Neutrophil (primary cell): ENCODE measurements around the gene NAALAD2.

Source experiments
- H3K27ac ChIP-seq: fragments of 200-600 bp; sonication (generic); 2 replicates; pipeline ENCODE4 v1.5.1; 2016; ENCODE audit warnings: mild to moderate bottlenecking, moderate library complexity
- H3K27me3 ChIP-seq: fragments of 200-600 bp; sonication (generic); 2 replicates; pipeline ENCODE4 v1.6.0; 2016; ENCODE audit warnings: mild to moderate bottlenecking
- H3K36me3 ChIP-seq: fragments of 200-600 bp; sonication (generic); 2 replicates; pipeline ENCODE4 v1.5.1; 2017
- H3K4me1 ChIP-seq, 2 experiments: fragments of 200-600 bp in 1 of 2; sonication (generic) in 1 of 2; 1 replicate in 1 of 2; 2 replicates in 1 of 2; pipeline versions ENCODE4 v1.5.1 to v1.6.1; 2013 to 2016; ENCODE audit warnings: low read depth in 1 of 2, low read length in 1 of 2, mild to moderate bottlenecking in 1 of 2, moderate library complexity in 1 of 2; ENCODE audit not compliant: control insufficient read depth in 1 of 2, insufficient read depth in 1 of 2
- H3K4me3 ChIP-seq, 2 experiments: fragments of 200-600 bp in 1 of 2; sonication (generic) in 1 of 2; 1 replicate in 1 of 2; 2 replicates in 1 of 2; pipeline ENCODE4 v1.5.1; 2013 to 2016; ENCODE audit warnings: low read depth in 1 of 2, low read length in 1 of 2, mild to moderate bottlenecking in 1 of 2, moderate library complexity in 1 of 2
- H3K9me3 ChIP-seq: fragments of 200-600 bp; sonication (generic); 2 replicates; pipeline ENCODE4 v1.5.1; 2016
- CTCF ChIP-seq: fragments of 200-600 bp; sonication (generic); IDR thresholded peaks from 2 replicates; pipeline ENCODE4 v1.5.1; 2016; ENCODE audit warnings: antibody characterized with exemption

The NAALAD2 gene

DNA sequence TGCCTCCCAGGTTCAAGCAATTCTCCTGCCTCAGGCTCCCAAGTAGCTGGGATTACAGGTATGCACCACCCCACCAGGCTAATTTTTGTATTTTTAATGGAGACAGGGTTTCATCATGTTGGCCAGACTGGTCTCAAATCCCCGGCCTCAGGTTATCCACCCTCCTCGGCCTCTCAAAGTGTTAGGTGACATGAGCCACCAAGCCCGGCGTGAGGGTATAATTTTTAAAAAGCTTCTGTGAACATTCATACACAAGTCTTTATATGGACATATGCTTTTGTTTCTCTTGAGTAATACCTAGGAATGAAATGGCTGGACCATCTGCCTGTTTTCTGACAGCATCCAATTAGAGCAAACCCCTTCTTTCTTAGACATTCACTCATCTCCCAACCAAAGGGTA, 14.3 kb upstream of the NAALAD2 start:
- Histone ChIP-seq H3K4me3 (no peak overlapping the region), H3K4me1 (no peaks in the 10 kb centered on the region), H3K9me3 (no peaks in the 10 kb centered on the region), H3K27me3 (no peaks in the 10 kb centered on the region), H3K36me3 (no peaks in the 10 kb centered on the region), H3K27ac (no peak overlapping the region)
- TF ChIP-seq CTCF: no peak

- no peaks in the 10 kb centered on the region for H3K36me3 ChIP-seq
- no peak overlapping the region for H3K4me3 ChIP-seq
- no peak for TF ChIP-seq CTCF
- no peaks in the 10 kb centered on the region for H3K27me3 ChIP-seq
- H3K9me3 ChIP-seq: no peaks in the 10 kb centered on the region
- H3K4me1 ChIP-seq: no peaks in the 10 kb centered on the region
- H3K27ac ChIP-seq: no peak overlapping the region
Measured at GRCh38 chr11:90124371-90124770, 10.1 kb upstream of the NAALAD2 start.

- Histone ChIP-seq H3K36me3 (no peaks in the 10 kb centered on the region), H3K27ac (no peak overlapping the region), H3K27me3 (no peaks in the 10 kb centered on the region), H3K9me3 (no peaks in the 10 kb centered on the region), H3K4me1 (no peaks in the 10 kb centered on the region), H3K4me3 (no peak overlapping the region)
- no peak for TF ChIP-seq CTCF
Measured at GRCh38 chr11:90124946-90125345, 9.5 kb upstream of the NAALAD2 start.

DNA sequence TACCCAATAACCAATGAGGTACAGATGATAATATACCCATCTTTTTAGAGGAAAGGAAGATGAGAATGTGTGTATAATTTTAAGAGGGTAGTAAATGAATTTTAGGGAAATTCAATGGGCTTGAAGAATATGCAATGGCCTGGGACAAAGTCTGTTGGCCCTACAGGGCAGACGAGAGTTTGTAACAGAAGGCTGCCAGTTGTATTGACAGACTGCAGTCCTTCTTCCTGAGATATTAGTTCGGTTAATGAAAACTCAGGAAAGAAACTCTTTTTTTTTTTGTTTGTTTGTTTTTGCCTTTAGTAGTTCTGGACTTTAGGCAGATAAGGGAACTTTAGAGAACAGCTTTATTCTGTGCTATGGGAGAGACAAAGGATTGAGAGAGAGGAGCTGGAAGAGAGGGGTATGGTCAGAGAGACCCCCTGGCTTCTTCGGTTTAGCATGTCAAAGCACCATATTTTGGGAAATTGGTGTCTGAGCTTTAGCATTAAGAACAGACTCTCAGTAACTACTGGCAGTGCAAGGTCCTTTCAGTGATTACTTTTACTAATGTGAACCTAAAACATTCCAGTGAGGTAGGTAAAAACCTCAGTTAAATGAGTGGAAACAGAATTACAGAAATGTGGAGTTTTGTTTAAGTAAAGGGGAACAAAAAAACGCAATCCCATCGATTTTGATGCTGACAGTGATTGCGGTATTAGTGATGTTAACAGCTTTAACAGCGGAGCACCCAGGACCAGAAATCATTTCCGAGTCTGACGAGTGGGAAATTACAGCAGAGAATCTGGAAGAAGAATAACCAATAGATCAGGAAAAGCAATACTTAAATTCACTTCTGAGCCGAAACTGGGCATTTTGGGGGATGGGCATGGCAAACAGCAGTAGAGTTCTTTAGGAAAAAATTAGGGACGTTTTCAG, 644 bp upstream of the NAALAD2 start:
- Histone ChIP-seq H3K27me3 (peaks cover 42% of the 10 kb centered on the region), H3K4me3 (no peak overlapping the region), H3K36me3 (no peaks in the 10 kb centered on the region), H3K9me3 (no peaks in the 10 kb centered on the region), H3K27ac (no peak overlapping the region), H3K4me1 (no peaks in the 10 kb centered on the region)
- no peak for TF ChIP-seq CTCF

GRCh38 chr11:90135016-90135415, 553 bp downstream of the NAALAD2 start:
- H3K9me3 ChIP-seq: no peaks in the 10 kb centered on the region
- no peak overlapping the region for H3K4me3 ChIP-seq
- TF ChIP-seq CTCF: no peak
- no peak overlapping the region for H3K27ac ChIP-seq
- peaks cover 42% of the 10 kb centered on the region for H3K27me3 ChIP-seq
- H3K4me1 ChIP-seq: no peaks in the 10 kb centered on the region
- no peaks in the 10 kb centered on the region for H3K36me3 ChIP-seq
